HepG2 (cell line): ENCODE data around the gene SPN. TPM values are rescaled to one million over a fixed set of nuclear protein-coding genes. Genes with fewer than 3 reads are reported as not detected.

ENCODE experiments used
- ATAC-seq: fragments of 200-7000 bp; cut with Tn5 transposase; 3 replicates; pipeline ENCODE4 v1.9.1; 2020; ENCODE audit warnings: mild to moderate bottlenecking, moderate library complexity
- BruUV-seq: library from RNA; stranded (reverse); fragments of 400-500 nt; replicated peaks from 2 replicates; lab custom pipeline; 2021; lab: Mats Ljungman, UMichigan
- CTCF ChIA-PET: fragments of 300-600 bp; formaldehyde crosslinking; extraction: SDS; loops from one replicate; lab custom pipeline; 2021; ENCODE audit warnings: low total read pairs, inconsistent platforms, low intra/inter-chr PET ratio; lab: Yijun Ruan, JAX
- POLR2A ChIA-PET: fragments of 350-600 bp; sonication (Branson Sonifier 250); formaldehyde crosslinking; loops from one replicate; lab custom pipeline; 2020; ENCODE audit warnings: antibody characterized with exemption, inconsistent platforms; lab: Yijun Ruan, JAX
- DNase-seq: peaks from one replicate; pipeline ENCODE4 v3.0.0-alpha.2; 2015; ENCODE audit warnings: low spot score
- FAIRE-seq: peaks from 3 replicates; lab custom pipeline; 2011; peaks lifted over from hg19 to GRCh38; lab: Jason Lieb, UNC
- H2AFZ ChIP-seq: one replicate; pipeline ENCODE4 v1.6.1; 2011; ENCODE audit warnings: low read length, inconsistent platforms
- H3K27ac ChIP-seq: fragments of 300-600 bp; 3 replicates; pipeline ENCODE4 v1.8.0; 2011; ENCODE audit warnings: mixed run types, mild to moderate bottlenecking, mixed read lengths, low read length, inconsistent platforms; ENCODE audit not compliant: insufficient read depth; ENCODE audit errors: extremely low read length
- H3K27me3 ChIP-seq, 2 experiments: fragments of 200-600 bp in 1 of 2; 2 replicates in 1 of 2; 3 replicates in 1 of 2; pipeline versions ENCODE4 v1.6.0 to v1.8.0; 2011; ENCODE audit warnings: low read length in 2 of 2, mild to moderate bottlenecking in 2 of 2, moderate library complexity in 2 of 2, inconsistent platforms in 1 of 2; ENCODE audit not compliant: insufficient read depth in 2 of 2, control insufficient read depth in 1 of 2
- H3K36me3 ChIP-seq, 2 experiments: fragments of 200-600 bp in 1 of 2; replicated peaks in 1 of 2; 2 replicates in 1 of 2; 3 replicates in 1 of 2; pipeline versions ENCODE4 v1.5.1 to v1.8.0; 2011; ENCODE audit warnings: low read length in 2 of 2, inconsistent platforms in 1 of 2; ENCODE audit not compliant: insufficient read depth in 2 of 2, control insufficient read depth in 1 of 2
- H3K4me1 ChIP-seq: 2 replicates; pipeline ENCODE4 v1.5.1; 2012; ENCODE audit warnings: low read length, inconsistent platforms; ENCODE audit not compliant: insufficient read depth
- H3K4me2 ChIP-seq: 2 replicates; pipeline ENCODE4 v1.6.0; 2011; ENCODE audit warnings: low read depth, low read length, inconsistent platforms
- H3K4me3 ChIP-seq, 3 experiments: fragments of 200-600 bp in 1 of 3; sonication (generic), shearing (Covaris generic) in 1 of 3; replicated peaks in 1 of 3; 2 replicates each; pipeline ENCODE4 v1.5.1; 2011 to 2016; ENCODE audit warnings: low read length in 3 of 3, inconsistent platforms in 2 of 3, low read depth in 2 of 3, mild to moderate bottlenecking in 2 of 3, control low read depth in 1 of 3, mixed read lengths in 1 of 3; ENCODE audit not compliant: insufficient read depth in 1 of 3
- H3K79me2 ChIP-seq: one replicate; pipeline ENCODE4 v1.6.1; 2011; ENCODE audit warnings: low read length, inconsistent platforms; ENCODE audit not compliant: insufficient read depth
- H3K9ac ChIP-seq: 2 replicates; pipeline ENCODE4 v1.6.0; 2011; ENCODE audit warnings: mild to moderate bottlenecking, low read depth, low read length, inconsistent platforms; ENCODE audit not compliant: insufficient read depth
- H3K9me3 ChIP-seq: 2 replicates; pipeline ENCODE4 v1.5.1; 2012; ENCODE audit warnings: mild to moderate bottlenecking, low read length
- H4K20me1 ChIP-seq: 2 replicates; pipeline ENCODE4 v1.6.0; 2011; ENCODE audit warnings: inconsistent platforms, mild to moderate bottlenecking, low read length, moderate library complexity; ENCODE audit not compliant: insufficient read depth
- AKNA ChIP-seq: sonication (generic); formaldehyde crosslinking; IDR thresholded peaks from 2 replicates; pipeline ENCODE4 v1.4.0; 2020; ENCODE audit warnings: missing genetic modification reagents, borderline replicate concordance
- HNRNPH1 ChIP-seq: fragments of 200-400 bp; formaldehyde crosslinking; optimal IDR thresholded peaks from 2 replicates; pipeline ENCODE3; 2017; ENCODE audit warnings: mild to moderate bottlenecking, low read depth, low read length
- HNRNPLL ChIP-seq: fragments of 200-400 bp; formaldehyde crosslinking; IDR thresholded peaks from 2 replicates; pipeline ENCODE4 v1.6.1; 2017; ENCODE audit warnings: mild to moderate bottlenecking, low read depth, low read length; ENCODE audit not compliant: poor library complexity, severe bottlenecking
- KDM6A ChIP-seq: IDR thresholded peaks from 2 replicates; pipeline ENCODE4 v1.6.1; 2016; ENCODE audit warnings: low read depth
- SAFB2 ChIP-seq: sonication (generic); formaldehyde crosslinking; IDR thresholded peaks from 2 replicates; pipeline ENCODE4 v1.5.1; 2020; ENCODE audit warnings: missing genetic modification reagents, low read depth, mild to moderate bottlenecking, borderline replicate concordance
- SSRP1 ChIP-seq: IDR thresholded peaks from 2 replicates; pipeline ENCODE4 v1.6.1; 2016; ENCODE audit warnings: control low read depth
- ZBTB38 ChIP-seq: sonication (generic); formaldehyde crosslinking; IDR thresholded peaks from 2 replicates; pipeline ENCODE4 v1.5.1; 2020; ENCODE audit warnings: mild to moderate bottlenecking, missing genetic modification reagents
- WGBS: methylation state at CpG from one replicate; pipeline ENCODE4 v1.1.6; 2017; ENCODE audit warnings: low lambda C conversion rate; 5-methylcytosine and 5-hydroxymethylcytosine counted together
- in situ Hi-C: cut with HindIII; loops from 2 replicates; pipeline ENCODE4 v1.10.0; 2017; ENCODE audit warnings: low pct_unique_long_range_greater_than_20kb; ENCODE audit not compliant: extremely low pct_ligation_motif_present
- intact Hi-C: fragments of 100-400 bp; cut with micrococcal nuclease; formaldehyde crosslinking; loops from one replicate; pipeline ENCODE4 v1.10.0; 2022; ENCODE audit not compliant: unreplicated experiment
- polyA plus RNA-seq, 8 experiments: library from polyadenylated mRNA; depleted of rRNA in 3 of 8; stranded (reverse) in 7 of 8; unstranded in 1 of 8; fragments of >200 nt; fragmentation: Illumina TruSeq in 4 of 8; extraction: Trizol in 4 of 8; gene quantifications; 2 replicates each; pipeline versions ENCODE4 v1.2.1 to v1.2.3, GENCODE V29; 2011 to 2016; ENCODE audit warnings: low read depth in 4 of 8, missing spikeins in 1 of 8, mixed read lengths in 1 of 8; ENCODE audit not compliant: insufficient read depth in 1 of 8
- total RNA-seq, 5 experiments: library from RNA; depleted of rRNA; stranded (reverse); fragments of >200 nt; fragmentation: Illumina TruSeq; extraction: Trizol; gene quantifications; 2 replicates each; pipeline ENCODE4 v1.2.3, GENCODE V29; 2016; ENCODE audit warnings: low read depth in 1 of 5
- TF ChIP-seq, protein P1 (sequence below): sonication (generic); formaldehyde crosslinking; IDR thresholded peaks from 2 replicates; pipeline ENCODE4 v1.8.0; 2022; ENCODE audit warnings: low read depth, missing genetic modification reagents

Gene SPN
- total and polyA plus RNA-seq, 2 of the 13 experiments (the other 11 are each of a cell fraction or from before 2014, with no cell fraction given) = 0.22 to 1.6 TPM

- 96% methylated on average over 23 of the region's 23 CpGs for WGBS
- H2AFZ ChIP-seq = no peak overlapping the region
- peaks cover 65% of the 10 kb centered on the region for H3K4me1 ChIP-seq
- H3K9me3 ChIP-seq = no peaks in the 10 kb centered on the region
- H3K9ac ChIP-seq = no peak overlapping the region
- ChIA-PET CTCF (no interaction called here), POLR2A (interaction anchor here (1.7 kb wide), 1 partner anchor 11 kb away, joined by 8 read pairs; no protein-coding TSS in a partner anchor)
- H3K4me3 ChIP-seq = no peak overlapping the region
- H3K27ac ChIP-seq = peak overlapping the region; percentile 17
- H3K4me2 ChIP-seq = no peak overlapping the region
- peaks cover 26% of the 10 kb centered on the region for H3K79me2 ChIP-seq
- DNase-seq = no peak
- BruUV-seq = no TSS peak
- no peaks in the 10 kb centered on the region; a peak in 1 of 5 replicates for H3K27me3 ChIP-seq
- ATAC-seq = no peak
- no peaks in the 10 kb centered on the region for H4K20me1 ChIP-seq
- peaks cover 0 to 5% of the 10 kb centered on the region in 2 experiments; a peak in 2 of 5 replicates for H3K36me3 ChIP-seq
- no peak for FAIRE-seq
- TF ChIP-seq HNRNPH1 (no peak), SAFB2 (CRISPR knock-in tag) (no peak), ZBTB38 (CRISPR knock-in tag) (peak; percentile 86)
- in situ Hi-C loops = no loop called here
- intact Hi-C loops = no loop called here
Measured at GRCh38 chr16:29676989-29677785, 14.1 kb downstream of the SPN start.

DNA sequence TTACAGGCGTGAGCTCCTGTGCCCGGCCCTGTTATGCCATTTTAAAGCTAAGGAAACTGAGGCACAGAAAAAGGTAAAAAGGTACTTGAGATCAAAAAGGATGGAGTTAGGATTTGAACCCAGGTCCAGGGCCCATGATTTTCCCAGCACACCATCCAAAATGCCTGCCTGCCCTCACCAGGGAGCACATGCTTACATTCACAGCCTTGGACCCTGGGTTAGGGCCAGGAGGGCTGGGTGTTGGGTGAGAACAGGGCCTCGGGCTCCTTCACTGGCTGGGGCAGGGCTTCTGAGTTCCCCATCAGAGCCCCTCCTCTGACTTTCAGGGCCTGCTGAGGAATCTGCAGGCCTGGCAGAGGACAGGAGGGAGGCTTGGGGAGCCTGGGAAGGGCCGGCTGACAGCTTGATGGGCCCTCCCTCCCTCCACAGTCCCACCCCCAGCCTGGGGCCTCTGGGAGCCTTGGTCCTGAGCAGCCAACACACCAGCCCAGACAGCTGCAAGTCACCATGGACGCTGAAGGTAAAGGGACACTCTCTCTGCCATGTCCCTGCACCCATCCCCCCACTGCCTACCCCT is 15.7 kb downstream of the SPN start, which contains the start of gene QPRT:
QPRT (plus strand) TSS at position 490 of the 577 bp plus-strand sequence; CDS start at position 508, 18 bp downstream.
- Histone ChIP-seq H3K4me2 (peak within 1 kb of the TSS; percentile 92), H3K9ac (peak within 1 kb of the TSS; percentile 92), H3K9me3 (no peaks in the 10 kb centered on the region), H3K4me3 (peak within 1 kb of the TSS; percentile 76 to 91 (median 81)), H3K27me3 (no peaks in the 10 kb centered on the region; a peak in 1 of 5 replicates), H3K36me3 (peaks cover 2 to 18% of the 10 kb centered on the region in 2 experiments; a peak in 4 of 5 replicates), H3K4me1 (peaks cover 51% of the 10 kb centered on the region), H2AFZ (no peak within 1 kb of the TSS), H4K20me1 (no peaks in the 10 kb centered on the region), H3K27ac (peak within 1 kb of the TSS; percentile 99), H3K79me2 (peaks cover 33% of the 10 kb centered on the region)
- intact Hi-C loops = no loop called here
- BruUV-seq = TSS peak; percentile 75
- CTCF ChIA-PET = no interaction called here
- FAIRE-seq (peak; percentile 69), DNase-seq (peak; percentile 85), ATAC-seq (peak; percentile 91)
- POLR2A ChIA-PET = interaction anchor here (0.7 to 2.5 kb wide), 31 partner anchors 10 to 1069 kb away, joined by 3 to 37 read pairs (median 5); partner anchors contain the start of genes ALDOA, ASPHD1, CDIPT and KCTD13
- in situ Hi-C loops = no loop called here
- 43% methylated on average over 5 of the region's 5 CpGs for WGBS
- TF ChIP-seq, protein P1, sequence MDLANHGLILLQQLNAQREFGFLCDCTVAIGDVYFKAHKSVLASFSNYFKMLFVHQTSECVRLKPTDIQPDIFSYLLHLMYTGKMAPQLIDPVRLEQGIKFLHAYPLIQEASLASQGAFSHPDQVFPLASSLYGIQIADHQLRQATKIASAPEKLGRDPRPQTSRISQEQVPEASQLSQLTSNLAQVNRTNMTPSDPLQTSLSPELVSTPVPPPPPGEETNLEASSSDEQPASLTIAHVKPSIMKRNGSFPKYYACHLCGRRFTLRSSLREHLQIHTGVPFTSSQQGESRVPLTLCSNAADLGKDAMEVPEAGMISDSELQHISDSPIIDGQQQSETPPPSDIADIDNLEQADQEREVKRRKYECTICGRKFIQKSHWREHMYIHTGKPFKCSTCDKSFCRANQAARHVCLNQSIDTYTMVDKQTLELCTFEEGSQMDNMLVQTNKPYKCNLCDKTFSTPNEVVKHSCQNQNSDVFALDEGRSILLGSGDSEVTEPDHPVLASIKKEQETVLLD (CRISPR knock-in tag) = no peak
- TF ChIP-seq HNRNPLL (no peak), AKNA (no peak), ZBTB38 (CRISPR knock-in tag) (no peak), SSRP1 (CRISPR knock-in tag) (no peak), KDM6A (CRISPR knock-in tag) (no peak)
